GM18858 (cell line): ENCODE measurements around the gene RANBP1.

Experiments
- ATAC-seq: cut with Tn5 transposase; IDR thresholded peaks from one replicate; pipeline ENCODE4 v1.9.1; 2021; ENCODE audit not compliant: unreplicated experiment

The RANBP1 gene

GRCh38 chr22:20107951-20108756, 7.8 kb upstream of the RANBP1 start:
- no peak for ATAC-seq

GRCh38 chr22:20108757-20109230, 7.1 kb upstream of the RANBP1 start:
- ATAC-seq: no peak

GRCh38 chr22:20109411-20110358, 6.2 kb upstream of the RANBP1 start:
- no peak for ATAC-seq

- ATAC-seq: no peak
These were observed 5.4 kb upstream of the RANBP1 start for GRCh38 chr22:20110359-20110985.

GRCh38 chr22:20111045-20111688, 4.7 kb upstream of the RANBP1 start:
- ATAC-seq: no peak

- no peak for ATAC-seq
These were observed 3.9 kb upstream of the RANBP1 start for GRCh38 chr22:20111689-20112622.

GRCh38 chr22:20112623-20113511, 3.0 kb upstream of the RANBP1 start:
- ATAC-seq: no peak

- no peak for ATAC-seq
These were observed 2.2 kb upstream of the RANBP1 start for GRCh38 chr22:20113551-20114310.

GRCh38 chr22:20114506-20115475, 1.1 kb upstream of the RANBP1 start:
- ATAC-seq: no peak

- ATAC-seq: no peak
These were observed 559 bp downstream of the RANBP1 start for GRCh38 chr22:20116376-20116950.

- ATAC-seq: peak; percentile 52
These were observed 1.2 kb downstream of the RANBP1 start, which contains the start of gene TRMT2A for GRCh38 chr22:20116951-20117632. TRMT2A (minus strand) TSS chr22:20117226; CDS start chr22:20116906, 320 bp downstream.

- no peak for ATAC-seq
These were observed 1.9 kb downstream of the RANBP1 start for GRCh38 chr22:20117633-20118299.

GRCh38 chr22:20118300-20119020, 2.6 kb downstream of the RANBP1 start:
- no peak for ATAC-seq

- no peak for ATAC-seq
These were observed 6.0 kb downstream of the RANBP1 start for GRCh38 chr22:20121856-20122415.
